Tibial nerve (tissue), 4 donors: Measurements from ENCODE around the gene SPATA9.

ENCODE experiments used
- CTCF ChIP-seq, 5 experiments: fragments of 200-600 bp in 3 of 5; fragments of 450-650 bp in 2 of 5; sonication (generic) in 3 of 5; IDR thresholded peaks; one replicate each; pipeline ENCODE4 v1.5.1; 2016 to 2019; ENCODE audit warnings: antibody characterized with exemption in 5 of 5, mild to moderate bottlenecking in 3 of 5, moderate library complexity in 2 of 5
- EP300 ChIP-seq, 2 donors: sonication (generic); formaldehyde crosslinking; IDR thresholded peaks; one replicate each; pipeline ENCODE4 v1.6.1; 2017; ENCODE audit warnings: antibody characterized with exemption in 2 of 2, mild to moderate bottlenecking in 1 of 2
- POLR2A ChIP-seq, 2 donors: fragments of 450-650 bp; IDR thresholded peaks; one replicate each; pipeline ENCODE4 v1.6.1; 2017; ENCODE audit warnings: antibody characterized with exemption in 2 of 2, mild to moderate bottlenecking in 2 of 2, moderate library complexity in 2 of 2

GRCh38 chr5:95633671-95634070 is 49.1 kb downstream of the SPATA9 start:
- TF ChIP-seq CTCF (IDR thresholded peaks at IDR 0.05) (no peak), POLR2A (IDR thresholded peaks at IDR 0.05) (no peak), EP300 (IDR thresholded peaks at IDR 0.05) (no peak)
